KG1 (cell line): ENCODE data around the gene SMPD2.
A peak's percentile ranks its signal among the peaks of the same experiment; 100 is the strongest.

Experiments
- DNase-seq: peaks from one replicate; lab custom pipeline; 2025; lab: John Stamatoyannopoulos, UW

SMPD2 gene

GRCh38 chr6:109447087-109447486 is 6.6 kb downstream of the SMPD2 start:
- no peak for DNase-seq

GRCh38 chr6:109447878-109448555 is 7.5 kb downstream of the SMPD2 start:
- no peak for DNase-seq

- DNase-seq = no peak
These were observed 8.1 kb downstream of the SMPD2 start for GRCh38 chr6:109448615-109449014.

- DNase-seq = no peak
These were observed 8.7 kb downstream of the SMPD2 start for GRCh38 chr6:109449064-109449794.

GRCh38 chr6:109449795-109450673 is 9.5 kb downstream of the SMPD2 start:
- no peak for DNase-seq

- DNase-seq = no peak
These were observed 10.3 kb downstream of the SMPD2 start for GRCh38 chr6:109450801-109451200.

- no peak for DNase-seq
These were observed 10.9 kb downstream of the SMPD2 start for GRCh38 chr6:109451376-109451775.

GRCh38 chr6:109452181-109452580 is 11.7 kb downstream of the SMPD2 start:
- DNase-seq = no peak

- no peak for DNase-seq
These were observed 12.6 kb downstream of the SMPD2 start for GRCh38 chr6:109453156-109453555.

GRCh38 chr6:109453594-109454495 is 13.3 kb downstream of the SMPD2 start:
- no peak for DNase-seq

- peak; percentile 76 for DNase-seq
These were observed 14.2 kb downstream of the SMPD2 start for GRCh38 chr6:109454496-109455436.

- DNase-seq = peak; percentile 41
These were observed 15.1 kb downstream of the SMPD2 start, which contains the start of gene MICAL1 for GRCh38 chr6:109455437-109456110. MICAL1 (minus strand) TSS chr6:109455772; CDS start chr6:109454196, 1,576 bp downstream.

- no peak for DNase-seq
These were observed 15.6 kb downstream of the SMPD2 start for GRCh38 chr6:109456111-109456583.

GRCh38 chr6:109456710-109457561 is 16.4 kb downstream of the SMPD2 start:
- no peak for DNase-seq

- DNase-seq = no peak
These were observed 17.1 kb downstream of the SMPD2 start for GRCh38 chr6:109457562-109457996.

- no peak for DNase-seq
These were observed 18.4 kb downstream of the SMPD2 start for GRCh38 chr6:109458774-109459531.

GRCh38 chr6:109460161-109460829 is 19.8 kb downstream of the SMPD2 start:
- no peak for DNase-seq
